CD14-positive monocyte (primary cell): ENCODE data around the gene MDH2. TPM values are rescaled to one million over a fixed set of nuclear protein-coding genes. Genes with fewer than 3 reads are reported as not detected.
"Not testable (repeated sequence)": the region's sequence is repeated elsewhere in the genome, so short reads cannot be mapped to it uniquely, and the experiment has no call there.

ENCODE experiments used
- DNase-seq, 3 donors: peaks; one replicate each; pipeline ENCODE4 v3.0.0-alpha.2; 2011 to 2022
- H2AFZ ChIP-seq: 2 replicates; pipeline ENCODE4 v1.6.0; 2012; ENCODE audit warnings: mild to moderate bottlenecking, low read depth, low read length, inconsistent platforms; ENCODE audit not compliant: insufficient read depth, poor library complexity, severe bottlenecking
- H3K27ac ChIP-seq, 2 donors: 1 replicate in 1 of 2; 2 replicates in 1 of 2; pipeline ENCODE4 v1.5.1; 2012 to 2013; ENCODE audit warnings: low read length in 2 of 2, control low read depth in 1 of 2, inconsistent platforms in 1 of 2, low read depth in 1 of 2, mild to moderate bottlenecking in 1 of 2
- H3K27me3 ChIP-seq, 2 donors: one replicate each; pipeline versions ENCODE4 v1.6.0 to v1.6.1; 2011 to 2013; ENCODE audit warnings: low read length in 2 of 2; ENCODE audit not compliant: control insufficient read depth in 2 of 2, insufficient read depth in 2 of 2
- H3K36me3 ChIP-seq, 2 donors: replicated peaks in 1 of 2; 1 replicate in 1 of 2; 2 replicates in 1 of 2; pipeline versions ENCODE4 v1.5.1 to v1.6.1; 2012 to 2013; ENCODE audit warnings: low read length in 2 of 2, control low read depth in 1 of 2, inconsistent platforms in 1 of 2, mild to moderate bottlenecking in 1 of 2; ENCODE audit not compliant: insufficient read depth in 2 of 2, control insufficient read depth in 1 of 2
- H3K4me1 ChIP-seq, 2 donors: 1 replicate in 1 of 2; 2 replicates in 1 of 2; pipeline versions ENCODE4 v1.5.1 to v1.6.1; 2012 to 2013; ENCODE audit warnings: low read length in 2 of 2, control low read depth in 1 of 2, inconsistent platforms in 1 of 2, mild to moderate bottlenecking in 1 of 2, moderate library complexity in 1 of 2; ENCODE audit not compliant: insufficient read depth in 2 of 2, control insufficient read depth in 1 of 2
- H3K4me2 ChIP-seq: replicated peaks from 2 replicates; pipeline ENCODE3; 2012; ENCODE audit warnings: low read length, moderate library complexity, mild to moderate bottlenecking; ENCODE audit not compliant: poor library complexity, severe bottlenecking; ENCODE audit errors: extremely low read depth
- H3K4me3 ChIP-seq, 3 experiments: fragments of 200-600 bp in 1 of 3; sonication (generic) in 1 of 3; replicated peaks in 1 of 3; 1 replicate in 2 of 3; 2 replicates in 1 of 3; pipeline ENCODE4 v1.5.1; 2011 to 2013; ENCODE audit warnings: low read length in 3 of 3, mild to moderate bottlenecking in 3 of 3, control low read depth in 2 of 3, low read depth in 2 of 3, inconsistent platforms in 1 of 3, moderate library complexity in 1 of 3
- H3K79me2 ChIP-seq: 2 replicates; pipeline ENCODE4 v1.6.0; 2012; ENCODE audit warnings: mild to moderate bottlenecking, control low read depth, inconsistent platforms, low read length, moderate library complexity; ENCODE audit not compliant: insufficient read depth
- H3K9ac ChIP-seq: 2 replicates; pipeline ENCODE4 v1.6.0; 2017; ENCODE audit warnings: low read length, mild to moderate bottlenecking; ENCODE audit not compliant: insufficient read depth, poor library complexity, severe bottlenecking
- H3K9me3 ChIP-seq, 2 donors: replicated peaks in 1 of 2; 1 replicate in 1 of 2; 2 replicates in 1 of 2; pipeline versions ENCODE4 v1.5.1 to v1.6.1; 2012 to 2013; ENCODE audit warnings: low read length in 2 of 2, control low read depth in 1 of 2; ENCODE audit not compliant: control insufficient read depth in 1 of 2, insufficient read depth in 1 of 2
- H4K20me1 ChIP-seq: 2 replicates; pipeline ENCODE4 v1.6.0; 2012; ENCODE audit warnings: mild to moderate bottlenecking, low read length, control low read depth, moderate library complexity; ENCODE audit not compliant: insufficient read depth
- H3K27ac Mint-ChIP-seq, 7 donors: one replicate each; pipeline ENCODE4 v1.8.0; 2020; ENCODE audit warnings: mild to moderate bottlenecking in 7 of 7, mixed read lengths in 7 of 7, moderate library complexity in 6 of 7, inconsistent platforms in 2 of 7
- H3K27me3 Mint-ChIP-seq, 3 donors: one replicate each; pipeline ENCODE4 v1.8.0; 2021 to 2022; ENCODE audit warnings: low read depth in 3 of 3, mild to moderate bottlenecking in 3 of 3, mixed read lengths in 3 of 3, moderate library complexity in 3 of 3, inconsistent platforms in 1 of 3
- H3K36me3 Mint-ChIP-seq, 2 donors: one replicate each; pipeline ENCODE4 v1.8.0; 2020; ENCODE audit warnings: mixed read lengths in 2 of 2, inconsistent platforms in 1 of 2, mild to moderate bottlenecking in 1 of 2
- H3K4me1 Mint-ChIP-seq: one replicate; pipeline ENCODE4 v1.8.0; 2020; ENCODE audit warnings: mild to moderate bottlenecking, mixed read lengths
- H3K4me3 Mint-ChIP-seq, 2 donors: one replicate each; pipeline ENCODE4 v1.8.0; 2020; ENCODE audit warnings: mild to moderate bottlenecking in 2 of 2, mixed read lengths in 2 of 2, moderate library complexity in 1 of 2
- H3K9me3 Mint-ChIP-seq, 7 donors: one replicate each; pipeline ENCODE4 v1.8.0; 2020 to 2022; ENCODE audit warnings: mixed read lengths in 7 of 7, mild to moderate bottlenecking in 6 of 7, moderate library complexity in 6 of 7, inconsistent platforms in 2 of 7
- CTCF ChIP-seq: fragments of 200-600 bp; IDR thresholded peaks from one replicate; pipeline ENCODE4 v1.8.0; 2022; ENCODE audit warnings: antibody characterized with exemption, mild to moderate bottlenecking
- WGBS: methylation state at CpG from one replicate; pipeline ENCODE4 v1.1.5; 2013; ENCODE audit warnings: missing lambda C conversion rate; ENCODE audit not compliant: insufficient coverage; 5-methylcytosine and 5-hydroxymethylcytosine counted together
- intact Hi-C, 2 donors: fragments of 100-400 bp; cut with micrococcal nuclease; formaldehyde crosslinking; loops; one replicate each; pipeline versions ENCODE4 v1.15.0 to v1.15.1; 2023
- polyA plus RNA-seq, 3 donors: library from polyadenylated mRNA; depleted of rRNA in 1 of 3; unstranded in 2 of 3; stranded (reverse) in 1 of 3; fragments of 300-500 nt in 2 of 3; fragments of >200 nt in 1 of 3; fragmentation: Illumina TruSeq in 2 of 3; gene quantifications; 1 replicate in 2 of 3; 2 replicates in 1 of 3; pipeline ENCODE4 v1.2.3, GENCODE V29; 2012 to 2021

The MDH2 gene
- polyA plus RNA-seq, 3 donors = 75.2 to 162 (median 129) TPM

- H3K9me3 Mint-ChIP-seq = no peaks in the 10 kb centered on the region
- intact Hi-C loops = loop anchor here (10.0 kb wide), 1 partner anchor 248 kb away; the partner anchor contains the start of gene CCL26 (in 2 of the 2)
- no peak overlapping the region for H3K9ac ChIP-seq
- peaks cover 16 to 18% of the 10 kb centered on the region in 2 donors for H3K4me1 ChIP-seq
- peaks cover 0 to 2% (median 1%) of the 10 kb centered on the region in 3 donors for H3K27me3 Mint-ChIP-seq
- H3K27ac Mint-ChIP-seq = peak overlapping the region; percentile 74 to 92 (median 84)
- H3K4me3 ChIP-seq = peak overlapping the region in 1 of 3 experiments; percentile 52
- H3K9me3 ChIP-seq = no peaks in the 10 kb centered on the region
- DNase-seq = peak; percentile 72 to 75 (median 73)
- no peak overlapping the region for H2AFZ ChIP-seq
- H3K36me3 ChIP-seq = peaks cover 12 to 50% of the 10 kb centered on the region in 2 donors
- TF ChIP-seq CTCF = no peak
- peaks cover 17% of the 10 kb centered on the region for H3K4me1 Mint-ChIP-seq
- 8% methylated on average over 3 of the region's 4 CpGs for WGBS
- H3K4me2 ChIP-seq = peak overlapping the region; percentile 73
- peaks cover 39 to 66% of the 10 kb centered on the region in 2 donors for H3K36me3 Mint-ChIP-seq
- no peaks in the 10 kb centered on the region for H3K27me3 ChIP-seq
- H4K20me1 ChIP-seq = no peaks in the 10 kb centered on the region
- peak overlapping the region; percentile 68 to 84 for H3K4me3 Mint-ChIP-seq
- no peaks in the 10 kb centered on the region for H3K79me2 ChIP-seq
- peak overlapping the region; percentile 9 to 50 for H3K27ac ChIP-seq
These were observed 24.9 kb upstream of the MDH2 start for GRCh38 chr7:76023002-76023401.

DNA sequence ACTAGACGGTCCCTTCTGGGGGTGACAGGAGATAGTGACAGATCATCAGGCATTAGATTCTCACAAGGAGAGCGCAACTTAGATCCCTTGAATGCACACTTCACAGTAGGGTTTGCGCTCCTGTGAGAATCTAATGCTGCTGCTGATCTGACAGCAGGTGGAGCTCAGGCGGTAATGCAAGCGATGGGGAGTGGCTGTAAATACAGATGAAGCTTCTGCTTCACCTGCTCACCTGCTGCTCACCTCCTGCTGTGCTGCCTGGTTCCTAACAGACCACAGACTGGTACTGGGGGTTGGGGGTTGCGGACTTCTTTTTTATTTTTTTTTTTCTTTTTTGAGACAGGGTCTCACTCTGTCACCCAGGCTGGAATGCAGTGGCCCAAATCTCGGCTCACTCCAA lies 18.2 kb upstream of the MDH2 start:
- not testable (repeated sequence) for H3K9me3 ChIP-seq, H3K4me1 Mint-ChIP-seq, DNase-seq, H2AFZ ChIP-seq, H3K9ac ChIP-seq, H3K27me3 Mint-ChIP-seq, H3K27me3 ChIP-seq, H3K4me3 Mint-ChIP-seq, H3K4me3 ChIP-seq, H3K27ac ChIP-seq, H3K79me2 ChIP-seq, H3K27ac Mint-ChIP-seq, H3K4me1 ChIP-seq, H3K4me2 ChIP-seq, H3K9me3 Mint-ChIP-seq
- H3K36me3 ChIP-seq = peaks cover 5 to 34% of the 10 kb centered on the region in 2 donors
- peaks cover 31 to 47% of the 10 kb centered on the region in 2 donors for H3K36me3 Mint-ChIP-seq
- peaks cover 13% of the 10 kb centered on the region for H4K20me1 ChIP-seq
- intact Hi-C loops = loop anchor here (10.0 kb wide), 1 partner anchor 255 kb away; the partner anchor contains the start of gene CCL26 (in 2 of the 2)
- 100% methylated on average over 4 of the region's 7 CpGs for WGBS
